Stimulated activated naive CD8-positive, alpha-beta T cell treated with anti-CD3 and anti-CD28 coated beads, Interleukin-15, Interleukin-2, amounts not matched to agents 100 U/mL and 50 U/mL, for 24 hours (primary cell): ENCODE results near the gene MUC5AC.
"Not testable (repeated sequence)": the region's sequence is repeated elsewhere in the genome, so short reads cannot be mapped to it uniquely, and the experiment has no call there.

Experiments used
- ATAC-seq: fragments of 150-1000 bp; cut with Tn5 transposase; one replicate; pipeline ENCODE4 v1.10.0; 2021
- DNase-seq: peaks from one replicate; pipeline ENCODE4 v3.0.0; 2021

Gene MUC5AC

GRCh38 chr11:1148752-1149180 is 9.0 kb upstream of the MUC5AC start:
- ATAC-seq, result no peak
- DNase-seq, result no peak

- ATAC-seq, result no peak
These were observed 8.2 kb upstream of the MUC5AC start for GRCh38 chr11:1149545-1149944.

GRCh38 chr11:1150116-1150515 is 7.6 kb upstream of the MUC5AC start:
- no peak for ATAC-seq
- no peak for DNase-seq

More at GRCh38 chr11:1149545-1149944, 8.2 kb upstream of the MUC5AC start:
- DNase-seq, result no peak

GRCh38 chr11:1150769-1151365 is 6.9 kb upstream of the MUC5AC start:
- DNase-seq, result no peak
- no peak for ATAC-seq

GRCh38 chr11:1151366-1152315 is 6.1 kb upstream of the MUC5AC start:
- ATAC-seq, result no peak
- no peak for DNase-seq

- DNase-seq (peak; percentile 68), ATAC-seq (peak; percentile 36)
These were observed 5.2 kb upstream of the MUC5AC start for GRCh38 chr11:1152316-1153104.

- DNase-seq (no peak), ATAC-seq (peak; percentile 21)
These were observed 4.4 kb upstream of the MUC5AC start for GRCh38 chr11:1153105-1153950.

GRCh38 chr11:1153951-1154493 is 3.7 kb upstream of the MUC5AC start:
- DNase-seq, result no peak
- no peak for ATAC-seq

- not testable (repeated sequence) for DNase-seq, ATAC-seq
These were observed 3.1 kb upstream of the MUC5AC start for GRCh38 chr11:1154656-1155055.

GRCh38 chr11:1155274-1155693 is 2.5 kb upstream of the MUC5AC start:
- no peak for ATAC-seq
- DNase-seq, result no peak

GRCh38 chr11:1156506-1157340 is 1.0 kb upstream of the MUC5AC start:
- ATAC-seq, result no peak

GRCh38 chr11:1157341-1157644 is 460 bp upstream of the MUC5AC start:
- DNase-seq (no peak), ATAC-seq (no peak)

More at GRCh38 chr11:1156506-1157340, 1.0 kb upstream of the MUC5AC start:
- DNase-seq, result no peak

- DNase-seq (no peak), ATAC-seq (no peak)
These were observed 1.1 kb downstream of the MUC5AC start for GRCh38 chr11:1158681-1159487.

GRCh38 chr11:1159488-1160220 is 1.9 kb downstream of the MUC5AC start:
- DNase-seq, ATAC-seq: not testable (repeated sequence)

- no peak for DNase-seq
- ATAC-seq, result no peak
These were observed 2.7 kb downstream of the MUC5AC start for GRCh38 chr11:1160231-1161101.

GRCh38 chr11:1161410-1162137 is 3.8 kb downstream of the MUC5AC start:
- DNase-seq, result no peak
- ATAC-seq, result no peak

GRCh38 chr11:1162138-1162475 is 4.4 kb downstream of the MUC5AC start:
- ATAC-seq (no peak), DNase-seq (no peak)
